ENCODE results near the gene DBF4B.

The DBF4B gene

GRCh38 chr17:44760474-44761308, 52.2 kb downstream of the DBF4B start:
- DNase-seq = no peak

- no peak for DNase-seq
Measured at GRCh38 chr17:44761932-44762810, 53.7 kb downstream of the DBF4B start.

GRCh38 chr17:44763170-44763569, 54.7 kb downstream of the DBF4B start:
- DNase-seq = no peak

GRCh38 chr17:44765965-44766364, 57.5 kb downstream of the DBF4B start:
- no peak for DNase-seq

- DNase-seq = no peak
Measured at GRCh38 chr17:44766409-44767038, 58.1 kb downstream of the DBF4B start.

GRCh38 chr17:44767493-44767892, 59.0 kb downstream of the DBF4B start:
- DNase-seq = no peak

- no peak for DNase-seq
Measured at GRCh38 chr17:44768505-44769142, 60.2 kb downstream of the DBF4B start.

GRCh38 chr17:44769230-44769629, 60.8 kb downstream of the DBF4B start:
- DNase-seq = no peak

GRCh38 chr17:44769647-44770084, 61.2 kb downstream of the DBF4B start:
- DNase-seq = no peak

GRCh38 chr17:44770166-44770925, 61.9 kb downstream of the DBF4B start:
- DNase-seq = no peak

GRCh38 chr17:44772308-44773045, 64.0 kb downstream of the DBF4B start:
- no peak for DNase-seq

GRCh38 chr17:44773140-44773539, 64.7 kb downstream of the DBF4B start:
- no peak for DNase-seq

GRCh38 chr17:44774271-44775135, 66.0 kb downstream of the DBF4B start:
- peak; percentile 88 for DNase-seq

- peak; percentile 97 for DNase-seq
Measured at GRCh38 chr17:44775136-44775837, 66.8 kb downstream of the DBF4B start.

GRCh38 chr17:44775838-44776621, 67.6 kb downstream of the DBF4B start:
- no peak for DNase-seq

GRCh38 chr17:44776628-44777393, 68.3 kb downstream of the DBF4B start:
- no peak for DNase-seq

- DNase-seq = no peak
Measured at GRCh38 chr17:44777394-44778348, 69.2 kb downstream of the DBF4B start.

Measured in left hindlimb (tissue), 1 donor.